HCT116 (cell line): ENCODE results near the gene MNDA. TPM values are rescaled to one million over a fixed set of nuclear protein-coding genes. Genes with fewer than 3 reads are reported as not detected.

ENCODE experiments used
- ATAC-seq: fragments of 200-7000 bp; cut with Tn5 transposase; 2 replicates; pipeline ENCODE4 v1.9.1; 2020; ENCODE audit warnings: mild to moderate bottlenecking, moderate library complexity
- BruUV-seq: library from RNA; stranded (reverse); fragments of 400-500 nt; replicated peaks from 2 replicates; lab custom pipeline; 2021; lab: Mats Ljungman, UMichigan
- CTCF ChIA-PET: fragments of 300-600 bp; sonication (Branson Sonifier 250); formaldehyde crosslinking; loops from one replicate; lab custom pipeline; 2021; ENCODE audit warnings: antibody characterized with exemption; lab: Charles Lee
- POLR2A ChIA-PET: fragments of 300-600, 350-600 bp; sonication (Branson Sonifier 250); formaldehyde crosslinking; loops from one replicate; lab custom pipeline; 2021; ENCODE audit warnings: antibody characterized with exemption; lab: Charles Lee
- RAD21 ChIA-PET, 2 experiments: fragments of 300-600 bp; sonication (Branson Sonifier 250); formaldehyde crosslinking; loops; one replicate each; lab custom pipeline; 2023; ENCODE audit warnings: low total read pairs in 2 of 2; ENCODE audit not compliant: uncharacterized antibody in 2 of 2, unreplicated experiment in 2 of 2, low non-redundant PET in 1 of 2; lab: Charles Lee
- DNase-seq: peaks from one replicate; pipeline ENCODE4 v3.0.0-alpha.2; 2010; ENCODE audit warnings: low read depth, low spot score
- H2AFZ ChIP-seq: fragments of 200-600 bp; shearing (Covaris generic), sonication (generic); 2 replicates; pipeline ENCODE4 v1.6.1; 2017; ENCODE audit warnings: low read depth, mixed run types, mixed read lengths, antibody characterized with exemption, low read length; ENCODE audit not compliant: poor library complexity, severe bottlenecking
- H3K27ac ChIP-seq: 2 replicates; pipeline ENCODE4 v1.5.1; 2012; ENCODE audit warnings: low read depth, low read length
- H3K27me3 ChIP-seq: fragments of 200-600 bp; sonication (generic); 2 replicates; pipeline ENCODE4 v1.6.1; 2016; ENCODE audit warnings: mixed run types, low read length, mixed read lengths; ENCODE audit not compliant: insufficient read depth
- H3K36me3 ChIP-seq, 2 experiments: fragments of 200-500 bp in 1 of 2; fragments of 200-600 bp in 1 of 2; sonication (Bioruptor generic) in 1 of 2; sonication (generic) in 1 of 2; 2 replicates each; pipeline versions ENCODE4 v1.5.1 to v1.6.1; 2014 to 2016; ENCODE audit warnings: low read length in 2 of 2, inconsistent platforms in 1 of 2, mixed read lengths in 1 of 2, mixed run types in 1 of 2; ENCODE audit not compliant: insufficient read depth in 2 of 2, control insufficient read depth in 1 of 2
- H3K4me1 ChIP-seq, 2 experiments: fragments of 200-600 bp in 1 of 2; sonication (generic) in 1 of 2; 2 replicates each; pipeline versions ENCODE4 v1.5.1 to v1.6.1; 2012 to 2017; ENCODE audit warnings: low read length in 2 of 2, inconsistent platforms in 1 of 2, mild to moderate bottlenecking in 1 of 2, mixed read lengths in 1 of 2, mixed run types in 1 of 2, moderate library complexity in 1 of 2; ENCODE audit not compliant: insufficient read depth in 2 of 2, control insufficient read depth in 1 of 2
- H3K4me2 ChIP-seq: fragments of 200-600 bp; sonication (generic); 2 replicates; pipeline ENCODE4 v1.6.1; 2017; ENCODE audit warnings: mixed run types, low read length, mixed read lengths
- H3K4me3 ChIP-seq, 2 experiments: fragments of 200-600 bp in 1 of 2; sonication (generic) in 1 of 2; replicated peaks in 1 of 2; 2 replicates each; pipeline ENCODE4 v1.5.1; 2011 to 2016; ENCODE audit warnings: low read length in 2 of 2, control low read depth in 1 of 2, low read depth in 1 of 2, mild to moderate bottlenecking in 1 of 2, mixed read lengths in 1 of 2, mixed run types in 1 of 2
- H3K79me2 ChIP-seq: fragments of 200-600 bp; sonication (generic); 2 replicates; pipeline ENCODE4 v1.6.1; 2017; ENCODE audit warnings: mild to moderate bottlenecking, mixed run types, low read length, moderate library complexity, mixed read lengths; ENCODE audit not compliant: insufficient read depth
- H3K9ac ChIP-seq: fragments of 200-600 bp; sonication (generic); 2 replicates; pipeline ENCODE4 v1.6.1; 2016; ENCODE audit warnings: low read length, mixed read lengths
- H3K9me2 ChIP-seq: fragments of 200-600 bp; sonication (generic), shearing (Covaris generic); 2 replicates; pipeline ENCODE4 v1.6.1; 2017; ENCODE audit warnings: mixed run types, mild to moderate bottlenecking, moderate library complexity; ENCODE audit not compliant: insufficient read depth
- H3K9me3 ChIP-seq, 2 experiments: fragments of 200-500 bp in 1 of 2; fragments of 200-600 bp in 1 of 2; sonication (Bioruptor generic) in 1 of 2; sonication (generic) in 1 of 2; 2 replicates each; pipeline ENCODE4 v1.6.1; 2014 to 2017; ENCODE audit warnings: low read length in 2 of 2, mixed read lengths in 2 of 2, inconsistent platforms in 1 of 2, low read depth in 1 of 2, mild to moderate bottlenecking in 1 of 2, mixed run types in 1 of 2, moderate library complexity in 1 of 2; ENCODE audit not compliant: control insufficient read depth in 1 of 2, insufficient read depth in 1 of 2
- H4K20me1 ChIP-seq: fragments of 200-600 bp; sonication (generic), shearing (Covaris generic); 2 replicates; pipeline ENCODE4 v1.6.1; 2017; ENCODE audit warnings: mixed run types, mild to moderate bottlenecking, moderate library complexity; ENCODE audit not compliant: insufficient read depth
- ATF3 ChIP-seq: IDR thresholded peaks from 2 replicates; pipeline ENCODE4 v1.6.1; 2012
- CBX3 ChIP-seq: IDR thresholded peaks from 2 replicates; pipeline ENCODE4 v1.6.1; 2012; ENCODE audit warnings: low read depth
- CEBPB ChIP-seq: IDR thresholded peaks from 2 replicates; pipeline ENCODE4 v1.6.1; 2012; ENCODE audit warnings: low read depth
- CTCF ChIP-seq, 3 experiments: fragments of 200-600 bp in 1 of 3; sonication (generic) in 1 of 3; IDR thresholded peaks in 2 of 3; conservative IDR thresholded peaks in 1 of 3; 2 replicates each; pipeline ENCODE4 v1.5.1; 2012 to 2017; ENCODE audit warnings: low read depth in 2 of 3, low read length in 2 of 3, antibody characterized with exemption in 1 of 3, borderline replicate concordance in 1 of 3, control low read depth in 1 of 3, mild to moderate bottlenecking in 1 of 3, mixed read lengths in 1 of 3, mixed run types in 1 of 3, moderate library complexity in 1 of 3; ENCODE audit not compliant: insufficient read depth in 1 of 3
- ELF1 ChIP-seq: IDR thresholded peaks from 2 replicates; pipeline ENCODE4 v1.6.1; 2012; ENCODE audit warnings: low read depth, borderline replicate concordance
- EZH2phosphoT487 ChIP-seq: fragments of 200-600 bp; IDR thresholded peaks from 2 replicates; pipeline ENCODE4 v1.6.1; 2018; ENCODE audit warnings: antibody characterized with exemption, borderline replicate concordance
- FOSL1 ChIP-seq: IDR thresholded peaks from 2 replicates; pipeline ENCODE4 v1.6.1; 2012; ENCODE audit warnings: low read depth
- JUND ChIP-seq: IDR thresholded peaks from 2 replicates; pipeline ENCODE4 v1.6.1; 2012
- MAX ChIP-seq: IDR thresholded peaks from 2 replicates; pipeline ENCODE4 v1.6.1; 2012
- POLR2A ChIP-seq: IDR thresholded peaks from 2 replicates; pipeline ENCODE4 v1.7.0; 2011; ENCODE audit warnings: borderline replicate concordance; ENCODE audit not compliant: insufficient read depth, insufficient read length; ENCODE audit errors: extremely low read depth
- POLR2AphosphoS5 ChIP-seq: IDR thresholded peaks from 2 replicates; pipeline ENCODE4 v1.6.1; 2011; ENCODE audit warnings: mild to moderate bottlenecking, low read depth, low read length, moderate library complexity
- RAD21 ChIP-seq: IDR thresholded peaks from 2 replicates; pipeline ENCODE4 v1.6.1; 2012; ENCODE audit warnings: low read depth, mild to moderate bottlenecking
- REST ChIP-seq: IDR thresholded peaks from 2 replicates; pipeline ENCODE4 v1.6.1; 2012; ENCODE audit warnings: low read depth
- SIN3A ChIP-seq: IDR thresholded peaks from 2 replicates; pipeline ENCODE4 v1.6.1; 2012; ENCODE audit warnings: low read depth
- SP1 ChIP-seq: IDR thresholded peaks from 2 replicates; pipeline ENCODE4 v1.6.1; 2012; ENCODE audit warnings: low read depth
- SRF ChIP-seq: IDR thresholded peaks from 2 replicates; pipeline ENCODE4 v1.6.1; 2012; ENCODE audit warnings: low read depth
- YY1 ChIP-seq: IDR thresholded peaks from 2 replicates; pipeline ENCODE4 v1.6.1; 2011; ENCODE audit warnings: low read length, low read depth, moderate library complexity, mild to moderate bottlenecking; ENCODE audit not compliant: insufficient replicate concordance; ENCODE audit errors: extremely low read depth
- ZFX ChIP-seq: fragments of 450-650 bp; IDR thresholded peaks from 2 replicates; pipeline ENCODE4 v1.6.1; 2017
- ZNF274 ChIP-seq: fragments of 200-500 bp; sonication (Bioruptor generic); IDR thresholded peaks from 2 replicates; pipeline ENCODE4 v1.6.1; 2014; ENCODE audit warnings: mild to moderate bottlenecking, low read depth, low read length, inconsistent platforms
- intact Hi-C: fragments of 100-400 bp; cut with micrococcal nuclease; formaldehyde crosslinking; loops from 2 replicates; pipeline ENCODE4 v1.10.0; 2022
- total RNA-seq: library from RNA; stranded (reverse); gene quantifications from one replicate; pipeline ENCODE4 v1.2.1, GENCODE V29; 2021; ENCODE audit not compliant: unreplicated experiment

Gene MNDA
- total RNA-seq, 1 experiment from 2014 or later: not detected

- ChIA-PET RAD21 (no interaction called here), POLR2A (no interaction called here)
Measured at GRCh38 chr1:158830074-158830677, 975 bp upstream of the MNDA start.

More at GRCh38 chr1:158830074-158830677, 975 bp upstream of the MNDA start:
- H3K4me1 ChIP-seq: no peaks in the 10 kb centered on the region
- no peak overlapping the region for H3K4me2 ChIP-seq
- H3K9me2 ChIP-seq: no peaks in the 10 kb centered on the region
- no peak overlapping the region for H3K9ac ChIP-seq
- H3K4me3 ChIP-seq: no peak overlapping the region
- intact Hi-C loops: no loop called here
- no peaks in the 10 kb centered on the region for H3K79me2 ChIP-seq
- no peak overlapping the region for H3K27ac ChIP-seq
- CTCF ChIA-PET: no interaction called here
- DNase-seq: no peak
- H3K36me3 ChIP-seq: no peaks in the 10 kb centered on the region
- H3K27me3 ChIP-seq: no peaks in the 10 kb centered on the region
- ATAC-seq: no peak
- no peaks in the 10 kb centered on the region for H4K20me1 ChIP-seq
- TF ChIP-seq POLR2AphosphoS5 (no peak), ELF1 (no peak), SIN3A (no peak), SRF (no peak), CBX3 (no peak), ZNF274 (no peak), FOSL1 (no peak), RAD21 (no peak), POLR2A (no peak), CEBPB (no peak), JUND (no peak), ATF3 (no peak), MAX (no peak), REST (no peak), SP1 (no peak), EZH2phosphoT487 (no peak), YY1 (no peak), ZFX (no peak), CTCF (IDR thresholded peaks at IDR 0.05 in 2 of 3, conservative IDR thresholded peaks at IDR 0.05 in 1 of 3; ENCODE audit: borderline replicate concordance in 1 of 3, insufficient read depth in 1 of 3, low read depth in 2 of 3, low read length in 2 of 3) (no peak)
- BruUV-seq: no TSS peak
- H2AFZ ChIP-seq: no peak overlapping the region
- H3K9me3 ChIP-seq: no peaks in the 10 kb centered on the region; a peak in 1 of 4 replicates
